OCI-LY7 (cell line): ENCODE data around the gene KL. TPM values are rescaled to one million over a fixed set of nuclear protein-coding genes. Genes with fewer than 3 reads are reported as not detected.

Source experiments
- BruUV-seq: library from RNA; stranded (reverse); fragments of 400-500 nt; replicated peaks from 2 replicates; lab custom pipeline; 2021; lab: Mats Ljungman, UMichigan
- CTCF ChIA-PET: fragments of 300-600 bp; sonication (Branson Sonifier 250); formaldehyde crosslinking; loops from one replicate; lab custom pipeline; 2022; ENCODE audit warnings: antibody characterized with exemption; ENCODE audit not compliant: unreplicated experiment; lab: Charles Lee
- POLR2A ChIA-PET: fragments of 300-600 bp; sonication (Branson Sonifier 250); formaldehyde crosslinking; loops from one replicate; lab custom pipeline; 2022; ENCODE audit warnings: antibody characterized with exemption; lab: Charles Lee
- DNase-seq: peaks from one replicate; pipeline ENCODE4 v3.0.0-alpha.2; 2015; ENCODE audit warnings: low spot score
- H2AFZ ChIP-seq: fragments of 200-600 bp; sonication (generic), shearing (Covaris generic); 2 replicates; pipeline ENCODE4 v1.6.1; 2014; ENCODE audit warnings: mild to moderate bottlenecking, antibody characterized with exemption, low read length, moderate library complexity
- H3K27ac ChIP-seq: fragments of 200-600 bp; sonication (generic); 2 replicates; pipeline ENCODE4 v1.5.1; 2014; ENCODE audit warnings: mixed run types, low read depth, mild to moderate bottlenecking, moderate library complexity, low read length, inconsistent platforms; ENCODE audit not compliant: poor library complexity, severe bottlenecking
- H3K36me3 ChIP-seq: fragments of 200-600 bp; sonication (generic); 2 replicates; pipeline ENCODE4 v1.6.1; 2014; ENCODE audit warnings: mild to moderate bottlenecking, antibody characterized with exemption, low read length, moderate library complexity, mixed read lengths; ENCODE audit not compliant: insufficient read depth
- H3K4me1 ChIP-seq: fragments of 200-600 bp; sonication (generic); 2 replicates; pipeline ENCODE4 v1.5.1; 2014; ENCODE audit warnings: mild to moderate bottlenecking, low read length; ENCODE audit not compliant: insufficient read depth, poor library complexity, severe bottlenecking
- H3K4me2 ChIP-seq: fragments of 200-600 bp; sonication (generic); 2 replicates; pipeline ENCODE4 v1.6.1; 2014; ENCODE audit warnings: mild to moderate bottlenecking, low read length
- H3K4me3 ChIP-seq: fragments of 200-600 bp; sonication (generic); 2 replicates; pipeline ENCODE4 v1.5.1; 2014; ENCODE audit warnings: mild to moderate bottlenecking, low read depth, low read length; ENCODE audit not compliant: poor library complexity, severe bottlenecking
- H3K79me2 ChIP-seq: fragments of 200-600 bp; sonication (generic); 2 replicates; pipeline ENCODE4 v1.6.1; 2016; ENCODE audit warnings: low read depth, mild to moderate bottlenecking, low read length, moderate library complexity, mixed read lengths; ENCODE audit not compliant: insufficient read depth
- H3K9me2 ChIP-seq: fragments of 200-600 bp; sonication (generic); 2 replicates; pipeline ENCODE4 v1.6.1; 2016; ENCODE audit warnings: mild to moderate bottlenecking, low read length, mixed read lengths; ENCODE audit not compliant: insufficient read depth
- H3K9me3 ChIP-seq: fragments of 200-600 bp; sonication (generic); 2 replicates; pipeline ENCODE4 v1.6.1; 2014; ENCODE audit warnings: mild to moderate bottlenecking, mixed run types, low read length, mixed read lengths
- H4K20me1 ChIP-seq: fragments of 200-600 bp; sonication (generic); 2 replicates; pipeline ENCODE4 v1.6.1; 2014; ENCODE audit warnings: mild to moderate bottlenecking, antibody characterized with exemption, low read length, moderate library complexity, mixed read lengths; ENCODE audit not compliant: insufficient read depth
- CTCF ChIP-seq: fragments of 200-600 bp; sonication (generic); conservative IDR thresholded peaks from 2 replicates; pipeline ENCODE4 v1.5.1; 2014; ENCODE audit warnings: mild to moderate bottlenecking, antibody characterized with exemption, low read length, moderate library complexity, mixed read lengths
- EZH2phosphoT487 ChIP-seq: fragments of 200-600 bp; sonication (generic); IDR thresholded peaks from 2 replicates; pipeline ENCODE4 v1.6.1; 2018; ENCODE audit warnings: low read depth, borderline replicate concordance, mild to moderate bottlenecking, mixed run types, antibody characterized with exemption, low read length, moderate library complexity, mixed read lengths
- intact Hi-C: fragments of 100-400 bp; cut with micrococcal nuclease; formaldehyde crosslinking; loops from one replicate; pipeline ENCODE4 v1.10.0; 2022; ENCODE audit not compliant: unreplicated experiment
- total RNA-seq, 2 experiments: library from RNA; depleted of rRNA in 1 of 2; stranded (reverse); fragments of >200 nt in 1 of 2; shearing (Covaris generic) in 1 of 2; gene quantifications; 2 replicates each; pipeline ENCODE4 v1.2.3, GENCODE V29; 2014 to 2022

Gene KL
- total RNA-seq, 2 experiments from 2014 or later = not detected

GRCh38 chr13:33006638-33007037, 9.6 kb upstream of the KL start:
- H3K36me3 ChIP-seq = no peaks in the 10 kb centered on the region
- no peak overlapping the region for H3K27ac ChIP-seq
- H4K20me1 ChIP-seq = no peaks in the 10 kb centered on the region
- no peak overlapping the region for H3K4me2 ChIP-seq
- no TSS peak for BruUV-seq
- ChIA-PET POLR2A (interaction anchor here (0.6 kb wide), 2 partner anchors 355 to 1933 kb away, joined by 3 to 4 read pairs; no protein-coding TSS in a partner anchor), CTCF (no interaction called here)
- no peak for TF ChIP-seq EZH2phosphoT487
- TF ChIP-seq CTCF = no peak
- peaks cover 11% of the 10 kb centered on the region for H3K9me3 ChIP-seq
- H3K9me2 ChIP-seq = no peaks in the 10 kb centered on the region
- H3K4me1 ChIP-seq = no peaks in the 10 kb centered on the region
- no peak for DNase-seq
- H3K79me2 ChIP-seq = no peaks in the 10 kb centered on the region
- H3K4me3 ChIP-seq = no peak overlapping the region
- intact Hi-C loops = no loop called here
- H2AFZ ChIP-seq = no peak overlapping the region

- peaks cover 11% of the 10 kb centered on the region for H3K9me3 ChIP-seq
- ChIA-PET POLR2A (interaction anchor here (0.6 kb wide), 2 partner anchors 356 to 1932 kb away, joined by 3 to 4 read pairs; no protein-coding TSS in a partner anchor), CTCF (no interaction called here)
- no peak overlapping the region for H2AFZ ChIP-seq
- no peak overlapping the region for H3K27ac ChIP-seq
- H3K79me2 ChIP-seq = no peaks in the 10 kb centered on the region
- no peaks in the 10 kb centered on the region for H3K36me3 ChIP-seq
- no peak for DNase-seq
- no peaks in the 10 kb centered on the region for H4K20me1 ChIP-seq
- H3K4me1 ChIP-seq = no peaks in the 10 kb centered on the region
- no peak for TF ChIP-seq CTCF
- TF ChIP-seq EZH2phosphoT487 = no peak
- H3K9me2 ChIP-seq = no peaks in the 10 kb centered on the region
- no peak overlapping the region for H3K4me3 ChIP-seq
- BruUV-seq = no TSS peak
- intact Hi-C loops = no loop called here
- no peak overlapping the region for H3K4me2 ChIP-seq
These were observed 9.0 kb upstream of the KL start for GRCh38 chr13:33007237-33007636.

GRCh38 chr13:33007950-33008349, 8.3 kb upstream of the KL start:
- Histone ChIP-seq H3K79me2 (no peaks in the 10 kb centered on the region), H3K4me3 (no peak overlapping the region), H3K9me3 (peaks cover 11% of the 10 kb centered on the region), H3K4me2 (no peak overlapping the region), H3K27ac (no peak overlapping the region), H3K36me3 (no peaks in the 10 kb centered on the region), H4K20me1 (no peaks in the 10 kb centered on the region), H3K9me2 (no peaks in the 10 kb centered on the region), H3K4me1 (no peaks in the 10 kb centered on the region), H2AFZ (no peak overlapping the region)
- BruUV-seq = no TSS peak
- ChIA-PET CTCF (no interaction called here), POLR2A (interaction anchor here (0.6 kb wide), 1 partner anchor 36 kb away, joined by 3 read pairs; no protein-coding TSS in a partner anchor)
- intact Hi-C loops = no loop called here
- no peak for DNase-seq
- no peak for TF ChIP-seq CTCF
- TF ChIP-seq EZH2phosphoT487 = no peak
